ENCODE data around the gene IL37.
"Not testable (repeated sequence)": the region's sequence is repeated elsewhere in the genome, so short reads cannot be mapped to it uniquely, and the experiment has no call there.

The IL37 gene

DNA sequence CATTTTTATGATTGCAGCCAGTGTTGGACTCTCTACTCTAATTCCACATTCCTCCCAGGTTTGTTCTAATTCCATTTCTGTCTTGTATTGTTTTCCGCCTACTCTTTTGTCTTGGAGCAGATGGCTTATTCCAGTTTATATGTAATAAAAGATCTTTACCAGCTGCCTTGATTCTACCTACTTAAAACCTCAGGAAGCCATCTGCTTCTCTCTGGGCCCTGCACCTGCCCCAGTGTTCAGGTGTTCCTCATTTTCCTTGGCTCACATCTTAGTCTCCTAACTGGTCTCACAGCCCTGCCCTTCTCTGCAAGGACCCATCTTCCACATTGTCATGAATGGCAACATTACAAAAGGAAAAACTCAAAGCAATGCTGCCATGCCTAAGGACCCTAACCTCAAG, 21.0 kb upstream of the IL37 start:
- H3K4me3 ChIP-seq (ENCODE audit: severe bottlenecking), result no peak overlapping the region
- H3K9me3 ChIP-seq (ENCODE audit: severe bottlenecking), result no peaks in the 10 kb centered on the region
- H3K27me3 ChIP-seq (ENCODE audit: insufficient read depth, poor library complexity, severe bottlenecking), result no peaks in the 10 kb centered on the region
- H3K36me3 ChIP-seq (ENCODE audit: low read depth), result no peaks in the 10 kb centered on the region
- no peak for TF ChIP-seq CTCF (IDR thresholded peaks at IDR 0.05; ENCODE audit: poor library complexity, severe bottlenecking)
- no peak for DNase-seq (ENCODE audit: low spot score)
- H3K4me1 ChIP-seq (ENCODE audit: insufficient read depth, poor library complexity, severe bottlenecking), result peaks cover 21% of the 10 kb centered on the region
- no peak overlapping the region for H3K27ac ChIP-seq (ENCODE audit: poor library complexity, severe bottlenecking)
- ATAC-seq (ENCODE audit: low read depth), result no peak

DNA sequence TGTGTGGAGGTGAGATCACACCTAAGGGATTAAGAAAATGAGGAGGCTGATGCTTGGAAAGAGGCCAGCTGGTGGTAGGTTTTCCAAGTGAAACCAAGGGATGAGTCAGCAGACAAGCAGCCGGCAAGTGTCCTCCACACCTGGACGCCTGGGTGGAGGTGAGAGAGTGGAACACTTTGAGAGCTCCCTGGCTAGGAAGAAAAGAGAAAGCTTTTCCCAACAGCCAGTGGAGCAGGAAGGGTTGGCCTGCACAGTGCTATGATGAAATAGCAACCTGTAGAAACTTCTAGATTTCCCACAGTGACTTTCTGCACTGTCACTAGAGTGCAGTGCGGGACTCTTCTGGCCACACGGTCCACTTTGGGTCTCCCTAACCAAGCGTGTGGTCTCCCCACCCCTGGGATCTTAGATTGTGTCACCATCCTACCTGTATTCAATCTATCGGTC, 19.6 kb upstream of the IL37 start:
- Histone ChIP-seq H3K27me3 (ENCODE audit: insufficient read depth, poor library complexity, severe bottlenecking) (no peaks in the 10 kb centered on the region), H3K4me3 (ENCODE audit: severe bottlenecking) (no peak overlapping the region), H3K9me3 (ENCODE audit: severe bottlenecking) (no peaks in the 10 kb centered on the region), H3K27ac (ENCODE audit: poor library complexity, severe bottlenecking) (peak overlapping the region; percentile 76), H3K4me1 (ENCODE audit: insufficient read depth, poor library complexity, severe bottlenecking) (peaks cover 17% of the 10 kb centered on the region), H3K36me3 (ENCODE audit: low read depth) (no peaks in the 10 kb centered on the region)
- peak; percentile 99 for ATAC-seq (ENCODE audit: low read depth)
- peak; percentile 98 for DNase-seq (ENCODE audit: low spot score)
- no peak for TF ChIP-seq CTCF (IDR thresholded peaks at IDR 0.05; ENCODE audit: poor library complexity, severe bottlenecking)

DNA sequence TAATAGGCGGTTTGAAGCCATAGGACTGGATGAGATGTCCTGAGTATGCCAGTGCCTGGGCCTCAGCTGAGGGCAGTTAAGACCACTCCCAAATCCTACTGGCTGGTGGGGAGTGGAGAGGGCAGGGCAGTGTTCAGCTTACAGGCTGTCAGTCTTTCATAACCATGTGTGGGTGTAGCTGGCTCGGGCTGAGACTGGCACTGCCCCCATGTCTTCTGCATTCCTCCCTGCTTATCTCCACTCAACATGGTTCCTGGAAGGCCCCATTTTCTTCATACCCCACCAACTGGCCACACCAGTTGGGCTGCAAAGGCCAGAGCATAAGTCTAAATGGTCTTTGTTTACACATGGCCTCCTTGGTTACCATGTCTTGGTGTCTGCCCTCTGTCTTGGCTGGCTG, 17.2 kb upstream of the IL37 start:
- no peak overlapping the region for H3K4me3 ChIP-seq (ENCODE audit: severe bottlenecking)
- H3K36me3 ChIP-seq (ENCODE audit: low read depth), result no peaks in the 10 kb centered on the region
- no peak for TF ChIP-seq CTCF (IDR thresholded peaks at IDR 0.05; ENCODE audit: poor library complexity, severe bottlenecking)
- ATAC-seq (ENCODE audit: low read depth) (no peak), DNase-seq (ENCODE audit: low spot score) (no peak)
- peaks cover 17% of the 10 kb centered on the region for H3K4me1 ChIP-seq (ENCODE audit: insufficient read depth, poor library complexity, severe bottlenecking)
- no peaks in the 10 kb centered on the region for H3K9me3 ChIP-seq (ENCODE audit: severe bottlenecking)
- no peaks in the 10 kb centered on the region for H3K27me3 ChIP-seq (ENCODE audit: insufficient read depth, poor library complexity, severe bottlenecking)
- no peak overlapping the region for H3K27ac ChIP-seq (ENCODE audit: poor library complexity, severe bottlenecking)

- no peaks in the 10 kb centered on the region for H3K36me3 ChIP-seq (ENCODE audit: low read depth)
- no peak overlapping the region for H3K27ac ChIP-seq (ENCODE audit: poor library complexity, severe bottlenecking)
- peaks cover under 1% of the 10 kb centered on the region for H3K4me1 ChIP-seq (ENCODE audit: insufficient read depth, poor library complexity, severe bottlenecking)
- TF ChIP-seq CTCF (IDR thresholded peaks at IDR 0.05; ENCODE audit: poor library complexity, severe bottlenecking), result no peak
- DNase-seq (ENCODE audit: low spot score), result no peak
- H3K4me3 ChIP-seq (ENCODE audit: severe bottlenecking), result no peak overlapping the region
- H3K27me3 ChIP-seq (ENCODE audit: insufficient read depth, poor library complexity, severe bottlenecking), result no peaks in the 10 kb centered on the region
- H3K9me3 ChIP-seq (ENCODE audit: severe bottlenecking), result no peaks in the 10 kb centered on the region
- no peak for ATAC-seq (ENCODE audit: low read depth)
Measured at GRCh38 chr2:112896909-112897623, 13.9 kb upstream of the IL37 start.

DNA sequence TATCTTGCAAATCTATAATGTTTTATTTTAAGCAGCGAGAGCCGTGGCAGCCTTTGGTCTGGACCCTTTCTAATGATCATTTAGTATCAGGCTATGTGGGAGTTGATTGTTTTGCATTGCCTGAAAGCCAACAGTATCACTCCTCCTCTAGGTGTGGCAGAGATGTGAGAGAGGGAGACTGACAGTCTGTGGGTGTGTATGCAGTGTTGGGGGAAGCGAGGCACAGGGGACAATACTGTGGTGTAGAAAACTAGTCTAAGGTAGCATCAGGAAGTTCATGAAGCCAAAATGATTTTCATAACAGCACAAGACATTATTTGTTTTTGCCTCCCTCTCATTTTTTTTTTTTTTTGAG, 13.4 kb upstream of the IL37 start:
- ATAC-seq (ENCODE audit: low read depth) (no peak), DNase-seq (ENCODE audit: low spot score) (no peak)
- TF ChIP-seq CTCF (IDR thresholded peaks at IDR 0.05; ENCODE audit: poor library complexity, severe bottlenecking), result no peak
- H3K4me1 ChIP-seq (ENCODE audit: insufficient read depth, poor library complexity, severe bottlenecking), result no peaks in the 10 kb centered on the region
- no peak overlapping the region for H3K4me3 ChIP-seq (ENCODE audit: severe bottlenecking)
- H3K27me3 ChIP-seq (ENCODE audit: insufficient read depth, poor library complexity, severe bottlenecking), result no peaks in the 10 kb centered on the region
- no peaks in the 10 kb centered on the region for H3K9me3 ChIP-seq (ENCODE audit: severe bottlenecking)
- H3K36me3 ChIP-seq (ENCODE audit: low read depth), result no peaks in the 10 kb centered on the region
- H3K27ac ChIP-seq (ENCODE audit: poor library complexity, severe bottlenecking), result no peak overlapping the region

DNA sequence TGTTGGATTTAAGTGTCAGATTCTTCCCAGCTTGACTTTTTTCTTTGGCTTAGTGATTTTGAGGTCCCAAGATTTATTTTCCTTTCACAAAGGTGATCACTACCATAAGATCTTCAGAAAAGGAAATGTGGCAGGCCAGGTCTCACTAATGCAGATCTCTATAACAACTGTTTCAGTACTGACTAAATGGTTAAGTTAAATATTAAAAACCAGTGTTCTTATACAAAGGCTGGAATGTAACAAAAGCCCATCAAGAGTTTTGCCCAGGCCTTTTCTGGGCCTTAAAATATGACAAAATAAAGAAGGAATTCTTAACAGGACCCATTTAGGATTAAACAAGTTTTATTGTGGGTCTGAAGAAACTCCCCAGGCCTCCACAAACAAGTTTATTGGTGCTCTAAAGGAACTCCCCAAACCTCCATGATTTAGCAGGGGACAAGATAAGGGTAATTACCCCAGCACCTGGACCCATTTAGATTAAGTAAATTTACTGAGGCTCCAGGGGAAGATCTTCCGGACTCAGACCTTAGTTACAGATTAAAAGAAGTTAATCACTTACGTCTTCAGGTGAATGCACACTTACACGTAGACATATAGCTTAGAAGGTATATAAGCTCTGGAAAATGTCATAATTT, 9.4 kb upstream of the IL37 start:
- H3K4me1 ChIP-seq (ENCODE audit: insufficient read depth, poor library complexity, severe bottlenecking); H3K9me3 ChIP-seq (ENCODE audit: severe bottlenecking); H3K4me3 ChIP-seq (ENCODE audit: severe bottlenecking); H3K27ac ChIP-seq (ENCODE audit: poor library complexity, severe bottlenecking); ATAC-seq (ENCODE audit: low read depth); H3K27me3 ChIP-seq (ENCODE audit: insufficient read depth, poor library complexity, severe bottlenecking); H3K36me3 ChIP-seq (ENCODE audit: low read depth); DNase-seq (ENCODE audit: low spot score): not testable (repeated sequence)

Measured in RWPE2 (cell line).